Large intestine (tissue), 3 donors: ENCODE data around the gene USP32. TPM values are rescaled to one million over a fixed set of nuclear protein-coding genes. Genes with fewer than 3 reads are reported as not detected.

ENCODE experiments used
- DNase-seq, 2 donors: peaks; one replicate each; pipeline versions ENCODE4 v3.0.0 to v3.0.0-alpha.2; 2013
- H3K27ac ChIP-seq: one replicate; pipeline ENCODE4 v1.5.1; 2013; ENCODE audit warnings: low read length
- H3K27me3 ChIP-seq: 2 replicates; pipeline ENCODE4 v1.6.1; 2013; ENCODE audit warnings: low read length; ENCODE audit not compliant: control insufficient read depth, insufficient read depth
- H3K36me3 ChIP-seq: 2 replicates; pipeline ENCODE4 v1.6.1; 2013; ENCODE audit warnings: low read length; ENCODE audit not compliant: control insufficient read depth, insufficient read depth
- H3K4me1 ChIP-seq: one replicate; pipeline ENCODE4 v1.6.1; 2013; ENCODE audit warnings: low read length; ENCODE audit not compliant: control insufficient read depth, insufficient read depth
- H3K4me3 ChIP-seq: one replicate; pipeline ENCODE4 v1.5.1; 2013; ENCODE audit warnings: low read length
- H3K9me3 ChIP-seq: one replicate; pipeline ENCODE4 v1.6.1; 2013; ENCODE audit warnings: mild to moderate bottlenecking, low read depth, low read length, moderate library complexity; ENCODE audit not compliant: control insufficient read depth
- WGBS: methylation state at CpG from one replicate; pipeline ENCODE4 v1.1.5; 2013; ENCODE audit warnings: low lambda C conversion rate; ENCODE audit not compliant: insufficient coverage; 5-methylcytosine and 5-hydroxymethylcytosine counted together
- polyA plus RNA-seq: library from polyadenylated mRNA; unstranded; fragments of 120-200 nt; gene quantifications from one replicate; pipeline ENCODE4 v1.2.1, GENCODE V29; 2013

The USP32 gene
- polyA plus RNA-seq, 1 donor = 24.0 TPM

GRCh38 chr17:60168654-60169053 is 223.3 kb downstream of the USP32 start:
- Histone ChIP-seq H3K4me1 (peaks cover 29% of the 10 kb centered on the region), H3K4me3 (no peak overlapping the region), H3K9me3 (no peaks in the 10 kb centered on the region), H3K36me3 (no peaks in the 10 kb centered on the region), H3K27ac (no peak overlapping the region), H3K27me3 (no peaks in the 10 kb centered on the region)
- DNase-seq = no peak
- WGBS = no CpG with 5 or more reads among the region's 7 CpGs

- Histone ChIP-seq H3K4me1 (peaks cover 24% of the 10 kb centered on the region), H3K36me3 (no peaks in the 10 kb centered on the region), H3K27ac (no peak overlapping the region), H3K9me3 (no peaks in the 10 kb centered on the region), H3K4me3 (no peak overlapping the region), H3K27me3 (no peaks in the 10 kb centered on the region)
- DNase-seq = no peak
- 83% methylated on average over 2 of the region's 11 CpGs for WGBS
Measured at GRCh38 chr17:60167065-60167741, 224.7 kb downstream of the USP32 start.

- DNase-seq = peak; percentile 61 to 81
- Histone ChIP-seq H3K27ac (no peak overlapping the region), H3K36me3 (no peaks in the 10 kb centered on the region), H3K27me3 (no peaks in the 10 kb centered on the region), H3K4me3 (no peak overlapping the region), H3K4me1 (peaks cover 24% of the 10 kb centered on the region), H3K9me3 (no peaks in the 10 kb centered on the region)
- 80% methylated on average over 1 of the region's 5 CpGs for WGBS
Measured at GRCh38 chr17:60165971-60166370, 226.0 kb downstream of the USP32 start.

GRCh38 chr17:60165223-60165622 is 226.7 kb downstream of the USP32 start:
- no peak for DNase-seq
- H3K36me3 ChIP-seq = no peaks in the 10 kb centered on the region
- no peaks in the 10 kb centered on the region for H3K27me3 ChIP-seq
- H3K4me3 ChIP-seq = no peak overlapping the region
- no peaks in the 10 kb centered on the region for H3K9me3 ChIP-seq
- no peak overlapping the region for H3K27ac ChIP-seq
- no CpG with 5 or more reads among the region's 5 CpGs for WGBS
- H3K4me1 ChIP-seq = peaks cover 18% of the 10 kb centered on the region

GRCh38 chr17:60164697-60165096 is 227.2 kb downstream of the USP32 start:
- no peak overlapping the region for H3K4me3 ChIP-seq
- H3K27ac ChIP-seq = no peak overlapping the region
- H3K9me3 ChIP-seq = no peaks in the 10 kb centered on the region
- peaks cover 13% of the 10 kb centered on the region for H3K4me1 ChIP-seq
- no CpG with 5 or more reads among the region's 5 CpGs for WGBS
- H3K27me3 ChIP-seq = peaks cover 4% of the 10 kb centered on the region
- DNase-seq = no peak
- H3K36me3 ChIP-seq = no peaks in the 10 kb centered on the region

GRCh38 chr17:60164164-60164563 is 227.8 kb downstream of the USP32 start:
- H3K9me3 ChIP-seq = no peaks in the 10 kb centered on the region
- H3K4me1 ChIP-seq = peaks cover 12% of the 10 kb centered on the region
- no peak overlapping the region for H3K27ac ChIP-seq
- no peak for DNase-seq
- H3K27me3 ChIP-seq = peaks cover 6% of the 10 kb centered on the region
- H3K36me3 ChIP-seq = no peaks in the 10 kb centered on the region
- no peak overlapping the region for H3K4me3 ChIP-seq
- 88% methylated on average over 2 of the region's 6 CpGs for WGBS

- Histone ChIP-seq H3K4me1 (peaks cover 11% of the 10 kb centered on the region), H3K27ac (no peak overlapping the region), H3K27me3 (peaks cover 6% of the 10 kb centered on the region), H3K9me3 (no peaks in the 10 kb centered on the region), H3K36me3 (no peaks in the 10 kb centered on the region), H3K4me3 (no peak overlapping the region)
- no peak for DNase-seq
- no CpG with 5 or more reads among the region's 20 CpGs for WGBS
Measured at GRCh38 chr17:60163108-60163784, 228.7 kb downstream of the USP32 start.

GRCh38 chr17:60161598-60162330 is 230.2 kb downstream of the USP32 start:
- WGBS = 60% methylated on average over 1 of the region's 17 CpGs
- no peak for DNase-seq
- H3K27me3 ChIP-seq = peaks cover 6% of the 10 kb centered on the region
- H3K9me3 ChIP-seq = no peaks in the 10 kb centered on the region
- H3K4me3 ChIP-seq = no peak overlapping the region
- peaks cover 11% of the 10 kb centered on the region for H3K4me1 ChIP-seq
- H3K27ac ChIP-seq = no peak overlapping the region
- no peaks in the 10 kb centered on the region for H3K36me3 ChIP-seq

- no peaks in the 10 kb centered on the region for H3K9me3 ChIP-seq
- DNase-seq = no peak
- H3K4me3 ChIP-seq = no peak overlapping the region
- WGBS = no CpG with 5 or more reads among the region's 10 CpGs
- H3K27me3 ChIP-seq = peaks cover 6% of the 10 kb centered on the region
- H3K4me1 ChIP-seq = peaks cover 8% of the 10 kb centered on the region
- no peaks in the 10 kb centered on the region for H3K36me3 ChIP-seq
- H3K27ac ChIP-seq = no peak overlapping the region
Measured at GRCh38 chr17:60160829-60161501, 231.0 kb downstream of the USP32 start.

GRCh38 chr17:60159479-60159866 is 232.5 kb downstream of the USP32 start:
- Histone ChIP-seq H3K4me3 (no peak overlapping the region), H3K27me3 (peaks cover 9% of the 10 kb centered on the region), H3K36me3 (no peaks in the 10 kb centered on the region), H3K4me1 (no peaks in the 10 kb centered on the region), H3K27ac (no peak overlapping the region), H3K9me3 (no peaks in the 10 kb centered on the region)
- no CpG with 5 or more reads among the region's 6 CpGs for WGBS
- no peak for DNase-seq
